Endothelial cell of umbilical vein (primary cell): Measurements from ENCODE around the gene EXOSC5. TPM values are rescaled to one million over a fixed set of nuclear protein-coding genes. Genes with fewer than 3 reads are reported as not detected.
A peak's percentile ranks its signal among the peaks of the same experiment; 100 is the strongest.

Experiments used
- BruUV-seq: library from RNA; stranded (reverse); fragments of 400-500 nt; replicated peaks from 2 replicates; lab custom pipeline; 2021; lab: Mats Ljungman, UMichigan
- CTCF ChIA-PET: fragments of 300-600, 350-600 bp; sonication (Branson Sonifier 250); formaldehyde crosslinking; loops from one replicate; lab custom pipeline; 2021; ENCODE audit warnings: antibody characterized with exemption, inconsistent platforms; lab: Charles Lee
- POLR2A ChIA-PET: fragments of 300-600, 350-600 bp; sonication (Branson Sonifier 250); formaldehyde crosslinking; loops from one replicate; lab custom pipeline; 2021; ENCODE audit warnings: antibody characterized with exemption, inconsistent platforms; lab: Charles Lee
- DNase-seq: peaks from one replicate; pipeline ENCODE4 v3.0.0-alpha.2; 2011; ENCODE audit warnings: low read depth, low spot score
- FAIRE-seq: peaks from 2 replicates; lab custom pipeline; 2011; peaks lifted over from hg19 to GRCh38; lab: Jason Lieb, UNC
- H2AFZ ChIP-seq: 2 replicates; pipeline ENCODE4 v1.6.0; 2012; ENCODE audit warnings: low read depth, low read length, control low read depth, inconsistent platforms
- H3K27ac ChIP-seq: 2 replicates; pipeline ENCODE4 v1.5.1; 2011; ENCODE audit warnings: low read depth, mild to moderate bottlenecking, control low read depth, low read length, moderate library complexity; ENCODE audit not compliant: insufficient read depth
- H3K27me3 ChIP-seq, 2 experiments: 2 replicates each; pipeline versions ENCODE4 v1.6.0 to v1.6.1; 2011; ENCODE audit warnings: low read length in 2 of 2, mixed read lengths in 1 of 2; ENCODE audit not compliant: control insufficient read depth in 2 of 2, insufficient read depth in 2 of 2
- H3K36me3 ChIP-seq, 2 experiments: 2 replicates in 1 of 2; 3 replicates in 1 of 2; pipeline ENCODE4 v1.5.1; 2011; ENCODE audit warnings: low read length in 2 of 2, mild to moderate bottlenecking in 1 of 2, moderate library complexity in 1 of 2; ENCODE audit not compliant: control insufficient read depth in 2 of 2, insufficient read depth in 2 of 2; ENCODE audit errors: extremely low read depth in 1 of 2
- H3K4me1 ChIP-seq: 3 replicates; pipeline ENCODE4 v1.5.1; 2011; ENCODE audit warnings: mild to moderate bottlenecking, low read length; ENCODE audit not compliant: control insufficient read depth, insufficient read depth; ENCODE audit errors: extremely low read depth
- H3K4me2 ChIP-seq: 2 replicates; pipeline ENCODE4 v1.6.1; 2011; ENCODE audit warnings: low read length, control low read depth, mixed read lengths; ENCODE audit not compliant: insufficient read depth
- H3K4me3 ChIP-seq, 3 experiments: fragments of 200-600 bp in 1 of 3; sonication (generic), shearing (Covaris generic) in 1 of 3; replicated peaks in 1 of 3; 2 replicates each; pipeline ENCODE4 v1.5.1; 2011 to 2016; ENCODE audit warnings: control low read depth in 3 of 3, low read length in 3 of 3, mild to moderate bottlenecking in 2 of 3, inconsistent platforms in 1 of 3, low read depth in 1 of 3, moderate library complexity in 1 of 3; ENCODE audit not compliant: insufficient read depth in 1 of 3
- H3K79me2 ChIP-seq: 2 replicates; pipeline ENCODE4 v1.6.0; 2012; ENCODE audit warnings: low read length, inconsistent platforms; ENCODE audit not compliant: control insufficient read depth, insufficient read depth
- H3K9ac ChIP-seq: replicated peaks from 2 replicates; pipeline ENCODE3; 2011; ENCODE audit warnings: low read length, control low read depth; ENCODE audit not compliant: insufficient read depth; ENCODE audit errors: extremely low read depth
- H3K9me1 ChIP-seq: replicated peaks from 3 replicates; pipeline ENCODE4 v1.6.0; 2011; ENCODE audit warnings: mild to moderate bottlenecking, low read length; ENCODE audit not compliant: control insufficient read depth, insufficient read depth; ENCODE audit errors: extremely low read depth
- H3K9me3 ChIP-seq: replicated peaks from 2 replicates; pipeline ENCODE4 v1.5.1; 2012; ENCODE audit warnings: low read length, inconsistent platforms; ENCODE audit not compliant: control insufficient read depth, insufficient read depth
- H4K20me1 ChIP-seq: replicated peaks from 2 replicates; pipeline ENCODE3; 2011; ENCODE audit warnings: mild to moderate bottlenecking, low read length; ENCODE audit not compliant: control insufficient read depth, insufficient read depth; ENCODE audit errors: extremely low read depth
- EZH2 ChIP-seq: IDR thresholded peaks from 2 replicates; pipeline ENCODE4 v1.6.1; 2012; ENCODE audit warnings: borderline replicate concordance, low read depth, mild to moderate bottlenecking, moderate library complexity, low read length, inconsistent platforms; ENCODE audit not compliant: severe bottlenecking
- FOS ChIP-seq: IDR thresholded peaks from 2 replicates; pipeline ENCODE4 v1.6.1; 2011; ENCODE audit warnings: mild to moderate bottlenecking, low read length, moderate library complexity, borderline replicate concordance; ENCODE audit not compliant: insufficient read depth
- GATA2 ChIP-seq: IDR thresholded peaks from 2 replicates; pipeline ENCODE4 v1.7.0; 2011; ENCODE audit warnings: low read depth, mild to moderate bottlenecking, moderate library complexity, mixed read lengths, low read length; ENCODE audit not compliant: insufficient read length, insufficient read depth
- JUN ChIP-seq: IDR thresholded peaks from 2 replicates; pipeline ENCODE4 v1.6.1; 2011; ENCODE audit warnings: borderline replicate concordance, low read depth; ENCODE audit not compliant: insufficient read length, insufficient read depth
- MAX ChIP-seq: IDR thresholded peaks from 2 replicates; pipeline ENCODE4 v1.6.1; 2011; ENCODE audit not compliant: insufficient read depth, insufficient read length
- MYC ChIP-seq: IDR thresholded peaks from one replicate; pipeline ENCODE4 v1.6.1; 2011; ENCODE audit warnings: mild to moderate bottlenecking, low read depth, low read length
- POLR2A ChIP-seq: IDR thresholded peaks from 2 replicates; pipeline ENCODE4 v1.6.1; 2012; ENCODE audit warnings: low read depth, mild to moderate bottlenecking, control low read depth, low read length
- POLR2AphosphoS5 ChIP-seq: IDR thresholded peaks from 2 replicates; pipeline ENCODE4 v1.6.1; 2012; ENCODE audit warnings: low read depth, mild to moderate bottlenecking, control low read depth, low read length, moderate library complexity; ENCODE audit not compliant: insufficient read depth
- dilution Hi-C: fragments of 300-500 bp; cut with MboI; formaldehyde crosslinking; loops from one replicate; pipeline ENCODE4 v1.15.0; 2019; ENCODE audit warnings: low sequenced_read_pairs; ENCODE audit not compliant: extremely low pct_ligation_motif_present
- intact Hi-C: fragments of 100-400 bp; cut with micrococcal nuclease; formaldehyde crosslinking; loops from one replicate; pipeline ENCODE4 v1.10.0; 2022
- polyA plus RNA-seq, 4 experiments: library from polyadenylated mRNA; depleted of rRNA in 3 of 4; stranded (reverse) in 3 of 4; unstranded in 1 of 4; fragments of >200 nt; gene quantifications; 2 replicates each; pipeline versions ENCODE4 v1.2.1 to v1.2.3, GENCODE V29; 2011 to 2012; ENCODE audit warnings: missing spikeins in 1 of 4
- total RNA-seq: library from RNA; stranded (reverse); gene quantifications from 2 replicates; pipeline ENCODE4 v1.2.3, GENCODE V29; 2021
- TF ChIP-seq, protein P1 (sequence below), 2 donors: IDR thresholded peaks; 1 replicate in 1 of 2; 2 replicates in 1 of 2; pipeline ENCODE4 v1.5.1; 2011; ENCODE audit warnings: low read length in 2 of 2, mild to moderate bottlenecking in 2 of 2, moderate library complexity in 2 of 2, control low read depth in 1 of 2, inconsistent platforms in 1 of 2, low read depth in 1 of 2; ENCODE audit not compliant: insufficient read depth in 1 of 2; ENCODE audit errors: extremely low read depth in 1 of 2

Gene EXOSC5
- total and polyA plus RNA-seq, 2 donors (not counting 3 experiments of a cell fraction or from before 2014, with no cell fraction given) = 14.0 to 20.9 TPM

DNA sequence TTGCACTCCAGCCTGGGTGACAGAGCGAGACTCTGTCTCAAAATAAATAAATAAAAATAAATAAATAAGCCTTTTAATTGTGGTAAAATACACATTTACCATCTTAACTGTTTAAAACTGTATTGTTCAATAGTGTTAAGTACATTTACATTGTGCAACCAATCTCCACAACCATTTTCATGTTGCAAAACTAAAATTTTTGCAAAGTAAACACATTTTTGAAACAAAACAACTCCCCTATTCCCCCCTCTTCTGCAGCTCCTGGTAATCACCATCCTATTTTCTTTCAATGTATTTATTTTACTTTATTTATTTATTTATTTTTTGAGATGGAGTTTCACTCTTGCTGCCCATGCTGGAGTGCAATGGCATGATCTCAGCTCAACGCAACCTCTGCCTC is 27.4 kb downstream of the EXOSC5 start:
- Histone ChIP-seq H3K4me1 (peaks cover 19% of the 10 kb centered on the region), H3K9me1 (no peaks in the 10 kb centered on the region), H3K36me3 (no peaks in the 10 kb centered on the region), H3K79me2 (peaks cover 29% of the 10 kb centered on the region), H3K9me3 (no peaks in the 10 kb centered on the region), H3K27ac (no peak overlapping the region), H2AFZ (no peak overlapping the region), H4K20me1 (no peaks in the 10 kb centered on the region), H3K4me3 (no peak overlapping the region), H3K9ac (no peak overlapping the region), H3K4me2 (no peak overlapping the region), H3K27me3 (no peaks in the 10 kb centered on the region)
- dilution Hi-C loops = no loop called here
- FAIRE-seq (no peak), DNase-seq (no peak)
- ChIA-PET POLR2A (no interaction called here), CTCF (interaction anchor here (1.6 kb wide), 1 partner anchor 61 kb away, joined by 4 read pairs; no protein-coding TSS in a partner anchor)
- no TSS peak for BruUV-seq
- TF ChIP-seq FOS = no peak
- TF ChIP-seq POLR2A = no peak
- no peak for TF ChIP-seq POLR2AphosphoS5
- TF ChIP-seq GATA2 = no peak
- TF ChIP-seq MAX = no peak
- no peak for TF ChIP-seq EZH2
- intact Hi-C loops = no loop called here

DNA sequence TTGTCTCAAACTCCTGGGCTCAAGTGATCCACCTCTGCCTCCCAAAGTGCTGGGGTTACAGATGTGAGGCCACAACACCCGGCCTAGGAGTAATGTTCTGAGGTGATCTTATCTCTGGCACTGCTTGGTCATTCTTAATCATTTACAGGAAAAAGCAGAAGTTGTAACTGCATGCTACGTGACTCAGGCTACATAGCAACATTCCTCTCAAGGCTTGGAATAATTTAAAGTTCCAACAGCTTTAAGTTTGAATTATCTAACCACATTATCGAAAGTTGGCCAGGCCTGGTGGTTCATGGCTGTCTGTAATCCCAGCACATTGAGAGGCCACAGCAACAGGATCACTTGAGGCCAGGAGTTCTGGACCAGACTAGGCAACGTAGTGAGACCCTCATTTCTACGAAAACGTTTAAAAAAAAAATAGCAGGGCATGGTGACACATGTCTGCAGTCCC is 29.3 kb downstream of the EXOSC5 start:
- DNase-seq (peak; percentile 82), FAIRE-seq (peak; percentile 95)
- intact Hi-C loops (no loop called here), dilution Hi-C loops (no loop called here)
- H3K4me1 ChIP-seq = peaks cover 20% of the 10 kb centered on the region
- no peaks in the 10 kb centered on the region for H4K20me1 ChIP-seq
- H3K9me3 ChIP-seq = no peaks in the 10 kb centered on the region
- H3K9me1 ChIP-seq = no peaks in the 10 kb centered on the region
- ChIA-PET CTCF (interaction anchor here (0.9 to 1.6 kb wide), 7 partner anchors 11 to 63 kb away, joined by 3 to 7 read pairs (median 4); no protein-coding TSS in a partner anchor), POLR2A (interaction anchor here (0.6 to 1.5 kb wide), 3 partner anchors 59 to 1415 kb away, joined by 3 to 5 read pairs (median 3); partner anchors contain the start of genes B3GNT8 and DMAC2)
- no TSS peak for BruUV-seq
- peak overlapping the region; percentile 41 for H3K4me2 ChIP-seq
- no peaks in the 10 kb centered on the region for H3K36me3 ChIP-seq
- H3K9ac ChIP-seq = peak overlapping the region; percentile 28
- peak overlapping the region; percentile 64 for H2AFZ ChIP-seq
- TF ChIP-seq EZH2 (no peak), POLR2AphosphoS5 (peak; percentile 84), MAX (no peak), FOS (peak; percentile 89), MYC (no peak), POLR2A (no peak), GATA2 (peak; percentile 98), JUN (peak; percentile 69)
- TF ChIP-seq, protein P1, sequence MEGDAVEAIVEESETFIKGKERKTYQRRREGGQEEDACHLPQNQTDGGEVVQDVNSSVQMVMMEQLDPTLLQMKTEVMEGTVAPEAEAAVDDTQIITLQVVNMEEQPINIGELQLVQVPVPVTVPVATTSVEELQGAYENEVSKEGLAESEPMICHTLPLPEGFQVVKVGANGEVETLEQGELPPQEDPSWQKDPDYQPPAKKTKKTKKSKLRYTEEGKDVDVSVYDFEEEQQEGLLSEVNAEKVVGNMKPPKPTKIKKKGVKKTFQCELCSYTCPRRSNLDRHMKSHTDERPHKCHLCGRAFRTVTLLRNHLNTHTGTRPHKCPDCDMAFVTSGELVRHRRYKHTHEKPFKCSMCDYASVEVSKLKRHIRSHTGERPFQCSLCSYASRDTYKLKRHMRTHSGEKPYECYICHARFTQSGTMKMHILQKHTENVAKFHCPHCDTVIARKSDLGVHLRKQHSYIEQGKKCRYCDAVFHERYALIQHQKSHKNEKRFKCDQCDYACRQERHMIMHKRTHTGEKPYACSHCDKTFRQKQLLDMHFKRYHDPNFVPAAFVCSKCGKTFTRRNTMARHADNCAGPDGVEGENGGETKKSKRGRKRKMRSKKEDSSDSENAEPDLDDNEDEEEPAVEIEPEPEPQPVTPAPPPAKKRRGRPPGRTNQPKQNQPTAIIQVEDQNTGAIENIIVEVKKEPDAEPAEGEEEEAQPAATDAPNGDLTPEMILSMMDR (IDR thresholded peaks at IDR 0.05; ENCODE audit: extremely low read depth in 1 of 2, insufficient read depth in 1 of 2, low read depth in 1 of 2, low read length in 2 of 2) = no peak
- H3K27ac ChIP-seq = peak overlapping the region; percentile 94
- H3K4me3 ChIP-seq = no peak overlapping the region
- no peaks in the 10 kb centered on the region for H3K27me3 ChIP-seq
- peaks cover 32% of the 10 kb centered on the region for H3K79me2 ChIP-seq
